Measurements from ENCODE around the gene KBTBD4.
"Not testable (repeated sequence)": the region's sequence is repeated elsewhere in the genome, so short reads cannot be mapped to it uniquely, and the experiment has no call there.

The KBTBD4 gene

DNA sequence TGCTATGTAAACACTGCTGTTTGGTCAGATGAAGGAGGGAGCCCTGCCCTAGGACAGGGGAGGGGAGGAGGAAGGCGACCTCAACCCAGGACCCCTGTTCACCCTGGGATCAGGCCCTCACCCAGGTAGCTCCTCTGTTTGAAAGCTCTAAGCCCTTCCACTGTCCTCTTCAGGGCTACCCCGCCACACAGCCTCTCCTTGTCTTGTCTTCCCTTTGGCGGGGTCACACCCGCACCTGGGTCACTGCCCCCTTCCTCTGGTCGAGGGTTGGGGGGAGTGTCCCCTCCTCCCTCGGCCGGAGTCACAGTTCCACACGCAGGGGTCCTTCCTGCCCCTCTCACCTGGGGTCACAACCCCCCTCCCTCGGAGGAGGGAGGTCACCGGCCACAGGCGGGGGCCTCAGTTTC, 13.8 kb downstream of the KBTBD4 start:
- no peak for DNase-seq (ENCODE audit: low read depth)
- H3K4me3 ChIP-seq (ENCODE audit: low read depth, low read length): peak overlapping the region; percentile 60
- TF ChIP-seq, protein P1, sequence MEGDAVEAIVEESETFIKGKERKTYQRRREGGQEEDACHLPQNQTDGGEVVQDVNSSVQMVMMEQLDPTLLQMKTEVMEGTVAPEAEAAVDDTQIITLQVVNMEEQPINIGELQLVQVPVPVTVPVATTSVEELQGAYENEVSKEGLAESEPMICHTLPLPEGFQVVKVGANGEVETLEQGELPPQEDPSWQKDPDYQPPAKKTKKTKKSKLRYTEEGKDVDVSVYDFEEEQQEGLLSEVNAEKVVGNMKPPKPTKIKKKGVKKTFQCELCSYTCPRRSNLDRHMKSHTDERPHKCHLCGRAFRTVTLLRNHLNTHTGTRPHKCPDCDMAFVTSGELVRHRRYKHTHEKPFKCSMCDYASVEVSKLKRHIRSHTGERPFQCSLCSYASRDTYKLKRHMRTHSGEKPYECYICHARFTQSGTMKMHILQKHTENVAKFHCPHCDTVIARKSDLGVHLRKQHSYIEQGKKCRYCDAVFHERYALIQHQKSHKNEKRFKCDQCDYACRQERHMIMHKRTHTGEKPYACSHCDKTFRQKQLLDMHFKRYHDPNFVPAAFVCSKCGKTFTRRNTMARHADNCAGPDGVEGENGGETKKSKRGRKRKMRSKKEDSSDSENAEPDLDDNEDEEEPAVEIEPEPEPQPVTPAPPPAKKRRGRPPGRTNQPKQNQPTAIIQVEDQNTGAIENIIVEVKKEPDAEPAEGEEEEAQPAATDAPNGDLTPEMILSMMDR (IDR thresholded peaks at IDR 0.05; ENCODE audit: low read depth, low read length): no peak
- TF ChIP-seq POLR2A (IDR thresholded peaks at IDR 0.05; ENCODE audit: extremely low read depth, insufficient read length) (no peak), MYC (IDR thresholded peaks at IDR 0.05; ENCODE audit: low read depth, low read length) (no peak), MAX (IDR thresholded peaks at IDR 0.05; ENCODE audit: low read depth, low read length) (no peak)

DNA sequence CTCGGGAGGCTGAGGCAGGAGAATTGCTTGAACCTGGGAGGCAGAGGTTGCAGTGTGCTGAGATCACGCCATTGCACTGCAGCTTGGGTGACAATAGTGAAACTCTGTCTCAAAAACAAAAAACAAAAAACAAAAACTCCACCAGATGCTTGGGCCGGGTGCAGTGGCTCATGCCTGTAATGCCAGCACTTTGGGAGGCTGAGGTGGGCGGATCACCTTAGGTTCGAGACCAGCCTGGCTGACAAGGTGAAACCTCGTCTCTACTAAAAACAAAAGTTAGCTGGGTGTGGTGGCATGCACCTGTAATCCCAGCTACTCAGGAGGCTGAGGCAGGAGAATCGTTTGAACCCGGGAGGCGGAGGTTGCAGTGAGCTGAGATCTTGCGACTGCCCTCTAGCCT, 14.4 kb downstream of the KBTBD4 start:
- DNase-seq (ENCODE audit: low read depth): not testable (repeated sequence)
- H3K4me3 ChIP-seq (ENCODE audit: low read depth, low read length): peak overlapping the region; percentile 60

GRCh38 chr11:47562393-47562792, 16.4 kb downstream of the KBTBD4 start:
- not testable (repeated sequence) for H3K4me3 ChIP-seq (ENCODE audit: low read depth, low read length); DNase-seq (ENCODE audit: low read depth)

GRCh38 chr11:47560426-47560825, 18.3 kb downstream of the KBTBD4 start:
- TF ChIP-seq POLR2A (IDR thresholded peaks at IDR 0.05; ENCODE audit: extremely low read depth, insufficient read length) (no peak), MAX (IDR thresholded peaks at IDR 0.05; ENCODE audit: low read depth, low read length) (no peak), MYC (IDR thresholded peaks at IDR 0.05; ENCODE audit: low read depth, low read length) (no peak)
- TF ChIP-seq, protein P1 (IDR thresholded peaks at IDR 0.05; ENCODE audit: low read depth, low read length): no peak
- H3K4me3 ChIP-seq (ENCODE audit: low read depth, low read length): no peak overlapping the region
- DNase-seq (ENCODE audit: low read depth): peak; percentile 34

- H3K4me3 ChIP-seq (ENCODE audit: low read depth, low read length): no peak overlapping the region
- DNase-seq (ENCODE audit: low read depth): no peak
- TF ChIP-seq MYC (IDR thresholded peaks at IDR 0.05; ENCODE audit: low read depth, low read length) (no peak), MAX (IDR thresholded peaks at IDR 0.05; ENCODE audit: low read depth, low read length) (no peak), POLR2A (IDR thresholded peaks at IDR 0.05; ENCODE audit: extremely low read depth, insufficient read length) (no peak)
- TF ChIP-seq, protein P1 (IDR thresholded peaks at IDR 0.05; ENCODE audit: low read depth, low read length): no peak
Observed at GRCh38 chr11:47558695-47559094, 20.1 kb downstream of the KBTBD4 start.

- not testable (repeated sequence) for DNase-seq (ENCODE audit: low read depth); H3K4me3 ChIP-seq (ENCODE audit: low read depth, low read length)
Observed at GRCh38 chr11:47557004-47557403, 21.8 kb downstream of the KBTBD4 start.

GRCh38 chr11:47553406-47553743, 25.4 kb downstream of the KBTBD4 start:
- H3K4me3 ChIP-seq (ENCODE audit: low read depth, low read length): peak overlapping the region; percentile 65
- TF ChIP-seq MAX (IDR thresholded peaks at IDR 0.05; ENCODE audit: low read depth, low read length) (no peak), MYC (IDR thresholded peaks at IDR 0.05; ENCODE audit: low read depth, low read length) (no peak), POLR2A (IDR thresholded peaks at IDR 0.05; ENCODE audit: extremely low read depth, insufficient read length) (no peak)
- TF ChIP-seq, protein P1 (IDR thresholded peaks at IDR 0.05; ENCODE audit: low read depth, low read length): no peak
- DNase-seq (ENCODE audit: low read depth): no peak
